ENCODE data around the gene SCN5A.

DNA sequence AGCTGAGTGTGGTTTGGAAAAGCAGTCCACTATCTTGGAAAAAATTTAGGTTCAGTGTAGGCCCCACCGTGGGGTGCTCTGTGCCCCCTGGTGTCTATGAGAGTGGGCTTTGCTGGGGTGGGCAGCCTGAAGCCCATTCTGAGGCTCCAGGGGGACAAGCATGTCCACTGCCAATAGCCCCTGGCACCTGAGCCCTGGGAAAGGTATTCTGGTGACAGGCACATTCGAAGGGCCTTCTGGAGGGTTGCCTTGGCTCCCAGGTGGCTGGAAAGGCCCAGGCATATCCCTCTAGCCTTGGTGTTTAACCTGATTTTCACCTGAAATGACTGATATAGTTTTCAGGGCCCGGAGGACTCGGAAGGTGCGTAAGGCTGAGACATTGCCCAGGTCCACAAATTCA is 36.1 kb downstream of the SCN5A start:
- TF ChIP-seq POLR2AphosphoS5 (IDR thresholded peaks at IDR 0.05; ENCODE audit: low read depth, low read length) (no peak), POLR2A (IDR thresholded peaks at IDR 0.05; ENCODE audit: low read depth, low read length) (no peak), TAF1 (IDR thresholded peaks at IDR 0.05; ENCODE audit: borderline replicate concordance, low read depth, low read length) (no peak)
